Measurements from ENCODE around the gene MN1.

DNA sequence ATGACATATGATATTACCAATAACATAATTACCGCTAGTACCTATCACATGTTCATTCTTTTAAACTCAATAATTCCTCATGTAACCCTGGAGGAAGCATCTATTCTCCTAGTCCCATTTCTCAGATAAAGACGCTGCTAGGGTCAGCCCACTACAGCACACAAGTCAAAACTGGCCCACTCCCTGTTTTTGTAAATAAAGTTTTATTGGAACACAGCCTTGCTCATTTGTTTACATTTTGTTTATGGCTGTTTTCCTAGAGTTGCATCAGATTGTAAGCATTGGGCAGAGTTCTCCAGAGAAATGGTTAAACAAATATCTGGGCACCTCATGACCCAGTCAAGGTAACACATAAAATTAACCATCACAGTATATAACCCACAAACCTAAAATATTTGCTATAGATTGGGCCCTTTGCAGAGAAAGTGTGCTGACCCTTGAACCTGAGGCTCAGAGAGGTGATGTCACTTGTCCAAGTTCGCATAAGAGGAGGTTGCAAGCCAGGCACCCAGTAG is 36.8 kb downstream of the MN1 start:
- TF ChIP-seq, protein P1, sequence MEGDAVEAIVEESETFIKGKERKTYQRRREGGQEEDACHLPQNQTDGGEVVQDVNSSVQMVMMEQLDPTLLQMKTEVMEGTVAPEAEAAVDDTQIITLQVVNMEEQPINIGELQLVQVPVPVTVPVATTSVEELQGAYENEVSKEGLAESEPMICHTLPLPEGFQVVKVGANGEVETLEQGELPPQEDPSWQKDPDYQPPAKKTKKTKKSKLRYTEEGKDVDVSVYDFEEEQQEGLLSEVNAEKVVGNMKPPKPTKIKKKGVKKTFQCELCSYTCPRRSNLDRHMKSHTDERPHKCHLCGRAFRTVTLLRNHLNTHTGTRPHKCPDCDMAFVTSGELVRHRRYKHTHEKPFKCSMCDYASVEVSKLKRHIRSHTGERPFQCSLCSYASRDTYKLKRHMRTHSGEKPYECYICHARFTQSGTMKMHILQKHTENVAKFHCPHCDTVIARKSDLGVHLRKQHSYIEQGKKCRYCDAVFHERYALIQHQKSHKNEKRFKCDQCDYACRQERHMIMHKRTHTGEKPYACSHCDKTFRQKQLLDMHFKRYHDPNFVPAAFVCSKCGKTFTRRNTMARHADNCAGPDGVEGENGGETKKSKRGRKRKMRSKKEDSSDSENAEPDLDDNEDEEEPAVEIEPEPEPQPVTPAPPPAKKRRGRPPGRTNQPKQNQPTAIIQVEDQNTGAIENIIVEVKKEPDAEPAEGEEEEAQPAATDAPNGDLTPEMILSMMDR (conservative IDR thresholded peaks at IDR 0.05; ENCODE audit: low read depth in 2 of 2): no peak
- TF ChIP-seq POLR2AphosphoS5 (IDR thresholded peaks at IDR 0.05; ENCODE audit: low read depth) (no peak), EZH2 (IDR thresholded peaks at IDR 0.05; ENCODE audit: low read depth, unreplicated experiment) (no peak), ZNF331 (CRISPR knock-in tag; IDR thresholded peaks at IDR 0.05; ENCODE audit: low read depth) (no peak), EZH2phosphoT487 (IDR thresholded peaks at IDR 0.05; ENCODE audit: unreplicated experiment) (no peak), JUNB (IDR thresholded peaks at IDR 0.05; ENCODE audit: unreplicated experiment) (no peak), CREB1 (CRISPR knock-in tag; IDR thresholded peaks at IDR 0.05; ENCODE audit: low read depth) (no peak), ZNF114 (CRISPR knock-in tag; IDR thresholded peaks at IDR 0.05) (no peak), NANOG (IDR thresholded peaks at IDR 0.05; ENCODE audit: borderline replicate concordance) (no peak)
- TF ChIP-seq, protein P2, sequence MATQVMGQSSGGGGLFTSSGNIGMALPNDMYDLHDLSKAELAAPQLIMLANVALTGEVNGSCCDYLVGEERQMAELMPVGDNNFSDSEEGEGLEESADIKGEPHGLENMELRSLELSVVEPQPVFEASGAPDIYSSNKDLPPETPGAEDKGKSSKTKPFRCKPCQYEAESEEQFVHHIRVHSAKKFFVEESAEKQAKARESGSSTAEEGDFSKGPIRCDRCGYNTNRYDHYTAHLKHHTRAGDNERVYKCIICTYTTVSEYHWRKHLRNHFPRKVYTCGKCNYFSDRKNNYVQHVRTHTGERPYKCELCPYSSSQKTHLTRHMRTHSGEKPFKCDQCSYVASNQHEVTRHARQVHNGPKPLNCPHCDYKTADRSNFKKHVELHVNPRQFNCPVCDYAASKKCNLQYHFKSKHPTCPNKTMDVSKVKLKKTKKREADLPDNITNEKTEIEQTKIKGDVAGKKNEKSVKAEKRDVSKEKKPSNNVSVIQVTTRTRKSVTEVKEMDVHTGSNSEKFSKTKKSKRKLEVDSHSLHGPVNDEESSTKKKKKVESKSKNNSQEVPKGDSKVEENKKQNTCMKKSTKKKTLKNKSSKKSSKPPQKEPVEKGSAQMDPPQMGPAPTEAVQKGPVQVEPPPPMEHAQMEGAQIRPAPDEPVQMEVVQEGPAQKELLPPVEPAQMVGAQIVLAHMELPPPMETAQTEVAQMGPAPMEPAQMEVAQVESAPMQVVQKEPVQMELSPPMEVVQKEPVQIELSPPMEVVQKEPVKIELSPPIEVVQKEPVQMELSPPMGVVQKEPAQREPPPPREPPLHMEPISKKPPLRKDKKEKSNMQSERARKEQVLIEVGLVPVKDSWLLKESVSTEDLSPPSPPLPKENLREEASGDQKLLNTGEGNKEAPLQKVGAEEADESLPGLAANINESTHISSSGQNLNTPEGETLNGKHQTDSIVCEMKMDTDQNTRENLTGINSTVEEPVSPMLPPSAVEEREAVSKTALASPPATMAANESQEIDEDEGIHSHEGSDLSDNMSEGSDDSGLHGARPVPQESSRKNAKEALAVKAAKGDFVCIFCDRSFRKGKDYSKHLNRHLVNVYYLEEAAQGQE (IDR thresholded peaks at IDR 0.05; ENCODE audit: unreplicated experiment): no peak
- TF ChIP-seq, protein P3, sequence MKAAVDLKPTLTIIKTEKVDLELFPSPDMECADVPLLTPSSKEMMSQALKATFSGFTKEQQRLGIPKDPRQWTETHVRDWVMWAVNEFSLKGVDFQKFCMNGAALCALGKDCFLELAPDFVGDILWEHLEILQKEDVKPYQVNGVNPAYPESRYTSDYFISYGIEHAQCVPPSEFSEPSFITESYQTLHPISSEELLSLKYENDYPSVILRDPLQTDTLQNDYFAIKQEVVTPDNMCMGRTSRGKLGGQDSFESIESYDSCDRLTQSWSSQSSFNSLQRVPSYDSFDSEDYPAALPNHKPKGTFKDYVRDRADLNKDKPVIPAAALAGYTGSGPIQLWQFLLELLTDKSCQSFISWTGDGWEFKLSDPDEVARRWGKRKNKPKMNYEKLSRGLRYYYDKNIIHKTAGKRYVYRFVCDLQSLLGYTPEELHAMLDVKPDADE (IDR thresholded peaks at IDR 0.05): no peak
